ENCODE data around the gene SLC8A3.

SLC8A3 gene

DNA sequence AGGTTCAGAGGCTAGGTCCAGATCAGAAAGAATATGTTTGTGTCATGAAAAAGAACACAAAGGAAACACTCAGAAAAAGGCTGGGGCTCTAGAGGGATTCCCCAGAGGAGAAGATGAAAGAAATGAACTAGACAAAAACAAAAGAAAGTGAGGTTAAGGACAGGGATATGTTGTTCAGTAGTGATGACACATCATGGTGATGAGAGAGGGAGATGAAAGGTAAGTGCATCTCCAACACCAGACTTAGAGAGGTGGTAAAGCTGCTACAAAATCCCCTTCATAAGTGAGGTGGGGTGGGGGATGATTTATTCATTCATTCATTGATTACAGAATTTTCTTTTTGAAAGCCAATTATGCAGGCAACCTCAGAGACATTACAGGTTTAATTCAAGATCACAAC is 19.6 kb upstream of the SLC8A3 start:
- Histone ChIP-seq H3K23ac (ENCODE audit: low read depth, low read length, poor library complexity) (no peak overlapping the region), H3K9me3 (replicated peaks in 1 of 2; ENCODE audit: control insufficient read depth in 2 of 2, insufficient read depth in 1 of 2, low read depth in 1 of 2, low read length in 2 of 2) (no peaks in the 10 kb centered on the region), H3K36me3 (replicated peaks in 1 of 2; ENCODE audit: control insufficient read depth in 2 of 2, insufficient read depth in 2 of 2, low read length in 2 of 2) (no peaks in the 10 kb centered on the region), H3K9ac (ENCODE audit: low read depth, low read length, poor library complexity) (no peak overlapping the region), H3K27me3 (ENCODE audit: control insufficient read depth in 3 of 3, insufficient read depth in 3 of 3, low read depth in 1 of 3, low read length in 3 of 3) (no peaks in the 10 kb centered on the region), H4K8ac (ENCODE audit: low read depth, low read length) (no peak overlapping the region), H2BK15ac (ENCODE audit: low read length) (no peak overlapping the region), H2BK12ac (ENCODE audit: low read length) (no peak overlapping the region), H2BK120ac (ENCODE audit: low read depth, low read length) (no peak overlapping the region), H3K79me1 (ENCODE audit: low read depth, low read length) (no peaks in the 10 kb centered on the region), H3K4me1 (ENCODE audit: control insufficient read depth in 2 of 2, insufficient read depth in 1 of 2, low read depth in 1 of 2, low read length in 2 of 2) (no peaks in the 10 kb centered on the region), H3K18ac (ENCODE audit: low read length) (no peak overlapping the region), H3K4me3 (ENCODE audit: low read length in 2 of 2) (no peak overlapping the region), H3K4me2 (ENCODE audit: insufficient read depth, low read length, poor library complexity, severe bottlenecking) (no peak overlapping the region), H3K14ac (ENCODE audit: low read length) (no peak overlapping the region), H4K91ac (ENCODE audit: low read depth, low read length, poor library complexity) (no peak overlapping the region), H2BK5ac (ENCODE audit: low read length) (no peak overlapping the region), H2AFZ (ENCODE audit: low read length) (no peak overlapping the region), H3K27ac (replicated peaks; ENCODE audit: low read length) (no peak overlapping the region), H3K4ac (ENCODE audit: low read length) (no peak overlapping the region), H2AK5ac (ENCODE audit: low read depth, low read length) (no peak overlapping the region)
- DNase-seq (ENCODE audit: low spot score) = no peak

DNA sequence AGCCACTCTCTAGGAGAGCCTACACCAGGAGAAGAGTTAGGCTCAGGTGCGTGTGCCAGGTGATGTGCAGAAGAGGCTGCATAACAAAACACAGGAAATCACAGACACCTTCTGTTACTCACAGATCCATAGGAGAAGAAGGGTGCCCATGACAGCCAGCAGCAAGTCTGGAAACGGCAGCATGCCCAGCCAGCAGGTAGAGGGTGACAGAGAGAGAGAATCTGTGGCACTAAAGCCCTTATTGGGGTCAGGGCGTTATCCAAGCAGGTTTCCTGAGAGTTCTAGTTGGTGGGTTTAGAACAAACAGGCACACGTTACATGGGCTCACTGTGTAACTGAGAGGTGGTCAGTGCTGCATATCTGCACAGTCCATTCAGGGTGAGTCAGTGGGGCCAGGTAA is 14.9 kb upstream of the SLC8A3 start:
- H3K18ac ChIP-seq (ENCODE audit: low read length) = no peak overlapping the region
- no peaks in the 10 kb centered on the region for H3K4me1 ChIP-seq (ENCODE audit: control insufficient read depth in 2 of 2, insufficient read depth in 1 of 2, low read depth in 1 of 2, low read length in 2 of 2)
- no peak overlapping the region for H3K4ac ChIP-seq (ENCODE audit: low read length)
- H2BK12ac ChIP-seq (ENCODE audit: low read length) = no peak overlapping the region
- H2AK5ac ChIP-seq (ENCODE audit: low read depth, low read length) = no peak overlapping the region
- no peak overlapping the region for H2BK120ac ChIP-seq (ENCODE audit: low read depth, low read length)
- H2BK5ac ChIP-seq (ENCODE audit: low read length) = no peak overlapping the region
- no peak overlapping the region for H3K14ac ChIP-seq (ENCODE audit: low read length)
- H3K9ac ChIP-seq (ENCODE audit: low read depth, low read length, poor library complexity) = no peak overlapping the region
- no peaks in the 10 kb centered on the region for H3K79me1 ChIP-seq (ENCODE audit: low read depth, low read length)
- WGBS, 2 donors (ENCODE audit: extremely low coverage in 2 of 2, insufficient read length in 2 of 2, insufficient replicate concordance in 1 of 2) = no CpG with 5 or more reads among the region's 4 CpGs
- H3K27me3 ChIP-seq (ENCODE audit: control insufficient read depth in 3 of 3, insufficient read depth in 3 of 3, low read depth in 1 of 3, low read length in 3 of 3) = no peaks in the 10 kb centered on the region
- H2AFZ ChIP-seq (ENCODE audit: low read length) = no peak overlapping the region
- no peak overlapping the region for H4K8ac ChIP-seq (ENCODE audit: low read depth, low read length)
- H3K4me3 ChIP-seq (ENCODE audit: low read length in 2 of 2) = no peak overlapping the region
- no peak overlapping the region for H3K27ac ChIP-seq (replicated peaks; ENCODE audit: low read length)
- no peak overlapping the region for H4K91ac ChIP-seq (ENCODE audit: low read depth, low read length, poor library complexity)
- no peak for DNase-seq (ENCODE audit: low spot score)
- no peaks in the 10 kb centered on the region for H3K36me3 ChIP-seq (replicated peaks in 1 of 2; ENCODE audit: control insufficient read depth in 2 of 2, insufficient read depth in 2 of 2, low read length in 2 of 2)
- H3K9me3 ChIP-seq (replicated peaks in 1 of 2; ENCODE audit: control insufficient read depth in 2 of 2, insufficient read depth in 1 of 2, low read depth in 1 of 2, low read length in 2 of 2) = no peaks in the 10 kb centered on the region
- no peak overlapping the region for H3K23ac ChIP-seq (ENCODE audit: low read depth, low read length, poor library complexity)
- no peak overlapping the region for H2BK15ac ChIP-seq (ENCODE audit: low read length)
- no peak overlapping the region for H3K4me2 ChIP-seq (ENCODE audit: insufficient read depth, low read length, poor library complexity, severe bottlenecking)

DNA sequence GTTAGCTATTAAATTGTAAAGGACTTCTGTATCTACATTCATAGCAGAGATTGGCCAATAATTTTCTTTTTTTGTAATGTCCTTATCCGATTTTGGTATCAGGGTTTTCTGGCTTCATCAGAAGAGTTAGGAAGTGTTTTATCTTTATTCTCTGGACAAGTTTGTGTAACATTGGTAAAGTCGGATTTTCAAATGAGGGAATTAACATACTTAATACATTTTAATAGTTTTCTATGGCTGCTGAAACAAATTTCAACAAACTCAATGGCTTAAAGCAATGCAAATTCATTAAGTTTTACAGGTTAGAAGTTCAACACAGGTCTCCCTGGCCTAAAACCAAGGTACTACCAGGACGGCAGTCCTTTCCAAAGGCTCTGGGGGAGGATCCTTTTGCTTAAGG is 13.2 kb upstream of the SLC8A3 start:
- H2BK15ac ChIP-seq (ENCODE audit: low read length) = no peak overlapping the region
- no peak overlapping the region for H3K18ac ChIP-seq (ENCODE audit: low read length)
- no peaks in the 10 kb centered on the region for H3K79me1 ChIP-seq (ENCODE audit: low read depth, low read length)
- no peak for DNase-seq (ENCODE audit: low spot score)
- H3K36me3 ChIP-seq (replicated peaks in 1 of 2; ENCODE audit: control insufficient read depth in 2 of 2, insufficient read depth in 2 of 2, low read length in 2 of 2) = no peaks in the 10 kb centered on the region
- H3K4me1 ChIP-seq (ENCODE audit: control insufficient read depth in 2 of 2, insufficient read depth in 1 of 2, low read depth in 1 of 2, low read length in 2 of 2) = no peaks in the 10 kb centered on the region
- H3K9ac ChIP-seq (ENCODE audit: low read depth, low read length, poor library complexity) = no peak overlapping the region
- H3K27ac ChIP-seq (replicated peaks; ENCODE audit: low read length) = no peak overlapping the region
- no peaks in the 10 kb centered on the region for H3K27me3 ChIP-seq (ENCODE audit: control insufficient read depth in 3 of 3, insufficient read depth in 3 of 3, low read depth in 1 of 3, low read length in 3 of 3)
- no peak overlapping the region for H4K91ac ChIP-seq (ENCODE audit: low read depth, low read length, poor library complexity)
- no peak overlapping the region for H4K8ac ChIP-seq (ENCODE audit: low read depth, low read length)
- H3K23ac ChIP-seq (ENCODE audit: low read depth, low read length, poor library complexity) = no peak overlapping the region
- H3K4ac ChIP-seq (ENCODE audit: low read length) = no peak overlapping the region
- no peak overlapping the region for H2AFZ ChIP-seq (ENCODE audit: low read length)
- no peak overlapping the region for H2BK5ac ChIP-seq (ENCODE audit: low read length)
- no peak overlapping the region for H3K14ac ChIP-seq (ENCODE audit: low read length)
- H2AK5ac ChIP-seq (ENCODE audit: low read depth, low read length) = no peak overlapping the region
- no peaks in the 10 kb centered on the region for H3K9me3 ChIP-seq (replicated peaks in 1 of 2; ENCODE audit: control insufficient read depth in 2 of 2, insufficient read depth in 1 of 2, low read depth in 1 of 2, low read length in 2 of 2)
- H2BK12ac ChIP-seq (ENCODE audit: low read length) = no peak overlapping the region
- no CpG with 5 or more reads among the region's 3 CpGs for WGBS, 2 donors (ENCODE audit: extremely low coverage in 2 of 2, insufficient read length in 2 of 2, insufficient replicate concordance in 1 of 2)
- no peak overlapping the region for H2BK120ac ChIP-seq (ENCODE audit: low read depth, low read length)
- no peak overlapping the region for H3K4me2 ChIP-seq (ENCODE audit: insufficient read depth, low read length, poor library complexity, severe bottlenecking)
- no peak overlapping the region for H3K4me3 ChIP-seq (ENCODE audit: low read length in 2 of 2)

DNA sequence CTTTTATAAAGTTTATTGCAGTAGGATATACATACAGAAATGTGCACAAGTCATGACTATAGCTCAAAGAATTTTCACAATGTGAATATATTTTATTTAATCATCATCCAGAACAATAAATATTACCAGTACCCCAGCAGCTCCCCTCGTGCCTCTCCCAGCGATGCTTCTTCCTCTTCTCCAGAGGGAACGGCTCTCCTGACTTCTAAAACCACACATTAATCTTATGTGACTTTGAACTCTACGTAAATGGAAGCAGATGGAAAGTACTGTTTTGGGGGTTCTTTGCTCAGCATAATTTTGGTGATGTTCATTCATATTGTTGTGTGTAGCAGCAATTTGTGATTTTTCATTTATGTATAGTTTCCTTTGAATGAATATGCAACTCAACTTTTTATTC is 4.6 kb upstream of the SLC8A3 start:
- Histone ChIP-seq H3K4ac (ENCODE audit: low read length) (no peak overlapping the region), H2BK15ac (ENCODE audit: low read length) (no peak overlapping the region), H4K91ac (ENCODE audit: low read depth, low read length, poor library complexity) (no peak overlapping the region), H2BK5ac (ENCODE audit: low read length) (no peak overlapping the region), H3K4me3 (ENCODE audit: low read length in 2 of 2) (no peak overlapping the region), H3K9ac (ENCODE audit: low read depth, low read length, poor library complexity) (no peak overlapping the region), H3K4me2 (ENCODE audit: insufficient read depth, low read length, poor library complexity, severe bottlenecking) (no peak overlapping the region), H3K27me3 (ENCODE audit: control insufficient read depth in 3 of 3, insufficient read depth in 3 of 3, low read depth in 1 of 3, low read length in 3 of 3) (peaks cover 0 to 28% (median 14%) of the 10 kb centered on the region in 3 experiments), H3K4me1 (ENCODE audit: control insufficient read depth in 2 of 2, insufficient read depth in 1 of 2, low read depth in 1 of 2, low read length in 2 of 2) (no peaks in the 10 kb centered on the region), H3K36me3 (replicated peaks in 1 of 2; ENCODE audit: control insufficient read depth in 2 of 2, insufficient read depth in 2 of 2, low read length in 2 of 2) (no peaks in the 10 kb centered on the region), H2BK12ac (ENCODE audit: low read length) (no peak overlapping the region), H4K8ac (ENCODE audit: low read depth, low read length) (no peak overlapping the region), H3K27ac (replicated peaks; ENCODE audit: low read length) (no peak overlapping the region), H2AFZ (ENCODE audit: low read length) (no peak overlapping the region), H3K79me1 (ENCODE audit: low read depth, low read length) (no peaks in the 10 kb centered on the region), H2AK5ac (ENCODE audit: low read depth, low read length) (no peak overlapping the region), H3K14ac (ENCODE audit: low read length) (no peak overlapping the region), H3K23ac (ENCODE audit: low read depth, low read length, poor library complexity) (no peak overlapping the region), H2BK120ac (ENCODE audit: low read depth, low read length) (no peak overlapping the region), H3K18ac (ENCODE audit: low read length) (no peak overlapping the region), H3K9me3 (replicated peaks in 1 of 2; ENCODE audit: control insufficient read depth in 2 of 2, insufficient read depth in 1 of 2, low read depth in 1 of 2, low read length in 2 of 2) (no peaks in the 10 kb centered on the region)
- DNase-seq (ENCODE audit: low spot score) = no peak
- no CpG with 5 or more reads among the region's 4 CpGs for WGBS, 2 donors (ENCODE audit: extremely low coverage in 2 of 2, insufficient read length in 2 of 2, insufficient replicate concordance in 1 of 2)

Data from neuronal stem cell (in vitro differentiated cells).